Measurements from ENCODE around the gene KCNK3.

- TF ChIP-seq CTCF (IDR thresholded peaks at IDR 0.05) (no peak), POLR2A (IDR thresholded peaks at IDR 0.05) (peak in 1 of 2 donors; percentile 30)
Observed at GRCh38 chr2:26769089-26769761, 76.7 kb downstream of the KCNK3 start.
